HL-60/S4 treated with retinoic acid at 250 ng/mL for 4 days and 3 days (cell line): ENCODE measurements around the gene CCDC192.

Experiments used
- in situ Hi-C: fragments of 300-500 bp; cut with MboI; formaldehyde crosslinking; loops from 2 replicates; pipeline ENCODE4 v1.7.0; 2022; ENCODE audit warnings: low sequenced_read_pairs

CCDC192 gene

DNA sequence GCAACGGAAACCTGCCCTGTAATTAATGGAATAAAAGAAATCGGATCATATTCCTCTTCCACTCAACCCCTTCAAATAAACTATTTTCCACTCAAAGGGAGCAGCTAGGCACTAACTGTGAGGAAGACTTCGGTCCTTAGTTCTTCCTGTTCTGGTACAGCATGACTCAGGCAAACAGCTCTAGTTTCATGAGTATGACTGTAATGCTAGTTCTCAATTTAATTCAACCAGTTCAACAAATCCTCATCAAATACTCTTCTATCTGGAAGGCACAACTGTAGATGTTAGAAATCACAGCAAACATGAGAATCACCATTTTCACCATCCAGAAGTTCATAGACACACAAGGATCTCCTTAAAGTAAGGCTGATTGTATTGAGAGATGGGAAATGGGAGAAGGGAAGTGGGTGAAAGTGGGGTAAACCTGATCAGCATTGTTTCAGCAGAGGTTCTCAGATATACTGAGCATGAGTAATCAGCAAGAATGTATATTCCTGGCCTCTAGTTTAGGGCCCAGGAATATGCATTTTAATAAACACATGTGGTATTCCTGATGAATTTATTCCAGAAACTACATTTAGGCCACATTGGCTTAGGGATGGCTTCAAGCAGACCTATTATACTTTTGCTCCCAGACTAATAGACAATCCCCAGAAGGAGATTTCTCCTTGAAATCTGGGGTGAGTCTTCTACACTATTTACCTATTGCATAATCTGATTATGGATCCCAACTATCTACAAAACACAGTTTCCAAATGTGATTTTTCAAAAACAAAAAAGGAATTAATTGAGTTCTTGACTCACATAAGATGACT lies 239.3 kb downstream of the CCDC192 start:
- in situ Hi-C loops: no loop called here

DNA sequence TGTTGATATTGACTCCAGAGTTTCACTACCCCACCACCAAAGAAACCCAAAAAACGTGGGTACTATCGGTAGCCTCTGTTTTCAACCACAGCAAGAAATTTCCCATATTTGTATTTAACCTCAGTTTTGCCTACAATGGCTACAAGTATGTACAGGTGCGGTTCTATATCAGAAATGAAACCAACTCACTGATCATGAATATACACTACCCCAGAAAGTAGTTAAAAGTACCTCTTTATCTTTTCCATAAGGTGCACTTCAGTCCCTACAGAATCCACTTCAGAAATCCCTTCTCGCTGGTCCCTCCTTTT lies 239.8 kb downstream of the CCDC192 start:
- in situ Hi-C loops: no loop called here

DNA sequence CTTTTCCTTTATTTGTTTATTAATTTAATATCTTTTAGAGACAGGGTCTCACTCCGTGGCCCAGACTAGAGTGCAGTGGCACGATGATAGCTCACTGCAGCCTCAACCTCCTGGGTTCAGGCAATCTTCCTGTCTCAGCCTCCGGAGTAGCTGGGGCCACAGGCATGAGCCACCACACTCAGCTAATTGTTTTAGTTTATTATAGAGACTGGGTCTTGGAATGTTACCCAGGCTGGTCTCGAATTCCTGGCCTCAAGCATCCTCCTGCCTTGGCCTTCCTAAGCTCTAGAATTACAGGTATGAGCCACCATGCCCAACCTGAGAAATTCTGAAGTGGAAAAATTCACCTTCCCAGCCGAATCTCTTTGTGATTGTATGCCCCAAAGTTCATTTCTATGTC lies 240.9 kb downstream of the CCDC192 start:
- in situ Hi-C loops: no loop called here

DNA sequence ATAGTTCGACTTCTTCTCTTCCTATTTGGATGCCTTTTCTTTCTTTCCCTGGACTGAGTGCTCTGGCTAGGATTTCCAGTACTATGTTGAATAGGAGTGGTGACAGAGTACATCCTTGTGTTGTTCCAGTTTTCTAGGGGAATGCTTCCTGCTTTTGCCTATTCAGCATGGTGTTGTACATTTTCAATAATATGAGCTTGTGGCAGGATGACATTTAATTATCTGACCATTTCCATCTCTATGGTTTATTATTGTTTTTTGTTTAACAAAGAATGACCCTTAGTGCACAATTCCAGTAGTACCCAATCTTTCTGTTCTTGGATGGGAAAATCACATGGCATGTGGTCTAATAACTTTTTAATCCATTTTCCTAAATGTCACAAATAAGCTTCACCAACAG lies 244.8 kb downstream of the CCDC192 start:
- in situ Hi-C loops: no loop called here

- in situ Hi-C loops: no loop called here
Observed at GRCh38 chr5:127950707-127951391, 247.7 kb downstream of the CCDC192 start.

- in situ Hi-C loops: no loop called here
Observed at GRCh38 chr5:127951791-127952190, 248.6 kb downstream of the CCDC192 start.

- in situ Hi-C loops: no loop called here
Observed at GRCh38 chr5:127957183-127957582, 254.0 kb downstream of the CCDC192 start.

DNA sequence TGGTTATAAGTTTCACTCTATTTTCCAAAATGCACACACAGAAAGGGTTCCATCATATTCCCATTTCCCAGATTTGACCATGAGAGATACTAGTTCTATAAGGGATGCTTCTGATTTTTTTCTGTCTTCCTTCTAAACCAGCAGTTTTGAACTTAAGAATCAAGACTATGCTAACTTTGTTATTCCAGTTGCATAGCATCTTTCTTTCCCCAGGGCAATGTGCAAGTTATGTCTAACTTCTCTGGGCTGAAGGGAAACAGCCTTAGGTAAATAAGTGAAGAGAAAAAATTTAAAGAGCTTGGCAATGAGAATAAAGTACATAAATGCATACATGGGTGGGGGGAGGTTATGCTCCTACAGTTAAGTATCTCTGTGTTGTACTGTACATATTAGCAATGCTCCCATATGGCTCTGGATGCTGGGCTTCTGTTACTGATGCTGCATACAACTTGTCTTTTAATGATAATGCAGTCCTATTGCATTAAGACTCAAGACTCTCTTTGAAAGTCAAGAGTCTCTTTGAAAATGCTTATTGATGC lies 254.6 kb downstream of the CCDC192 start:
- in situ Hi-C loops: no loop called here

DNA sequence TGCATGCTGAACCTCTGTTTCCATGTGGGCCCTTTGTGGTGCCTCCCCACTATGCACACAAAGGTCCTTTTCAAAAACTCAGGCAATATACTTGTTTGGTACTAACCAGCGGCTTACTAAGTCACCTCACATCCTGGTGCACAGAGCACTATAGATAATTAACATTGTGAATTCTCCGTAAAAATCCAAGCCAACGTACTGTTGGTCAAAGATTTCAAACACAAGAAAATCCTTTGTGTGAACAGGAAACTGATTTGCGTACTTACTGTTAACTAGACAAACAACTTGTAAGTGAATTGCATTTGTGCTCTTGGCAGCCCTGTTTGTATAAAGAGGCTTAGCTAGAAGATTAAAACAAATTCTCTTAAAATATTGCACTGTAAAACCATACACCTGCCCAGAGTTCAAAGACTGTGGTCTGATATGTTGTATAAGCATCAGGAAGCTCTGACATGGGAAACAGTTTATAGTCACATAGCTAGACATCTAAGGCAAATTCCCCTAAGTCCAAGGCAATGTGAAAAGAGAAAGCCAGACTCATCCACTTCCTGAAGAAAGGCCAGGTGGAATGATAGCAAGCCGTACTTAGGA lies 255.3 kb downstream of the CCDC192 start:
- in situ Hi-C loops: no loop called here

DNA sequence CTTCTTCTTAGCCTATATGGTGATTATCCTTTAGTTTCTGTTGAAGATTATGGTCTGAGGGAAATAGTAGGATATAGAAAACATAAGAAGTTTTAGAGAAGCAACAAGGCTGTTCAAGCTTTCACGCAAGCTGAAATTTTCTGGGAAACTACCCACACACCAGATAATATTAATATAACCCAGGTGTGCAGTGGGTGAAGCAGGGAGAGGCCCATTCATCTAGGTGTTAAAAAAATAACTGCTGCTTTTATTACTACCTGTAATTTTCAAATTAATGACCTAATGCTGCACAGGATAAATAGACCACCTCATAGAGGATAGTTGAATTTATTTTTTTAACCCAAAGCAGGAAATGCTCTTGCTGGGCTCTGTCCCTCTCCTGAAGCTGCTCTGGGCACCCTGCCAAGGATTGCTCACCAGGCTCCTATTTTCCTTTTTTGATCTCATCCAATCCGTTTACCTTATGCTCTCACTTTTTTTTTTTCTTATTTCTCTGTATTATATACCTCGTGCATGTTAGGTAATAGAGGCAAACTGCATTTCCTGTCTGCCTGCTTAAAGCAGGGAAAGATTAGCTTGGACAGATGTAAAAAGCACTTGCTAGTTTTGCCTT lies 256.1 kb downstream of the CCDC192 start:
- in situ Hi-C loops: no loop called here

GRCh38 chr5:127960270-127960691 lies 257.1 kb downstream of the CCDC192 start:
- in situ Hi-C loops: no loop called here

- in situ Hi-C loops: no loop called here
Observed at GRCh38 chr5:127961006-127961762, 258.0 kb downstream of the CCDC192 start.

DNA sequence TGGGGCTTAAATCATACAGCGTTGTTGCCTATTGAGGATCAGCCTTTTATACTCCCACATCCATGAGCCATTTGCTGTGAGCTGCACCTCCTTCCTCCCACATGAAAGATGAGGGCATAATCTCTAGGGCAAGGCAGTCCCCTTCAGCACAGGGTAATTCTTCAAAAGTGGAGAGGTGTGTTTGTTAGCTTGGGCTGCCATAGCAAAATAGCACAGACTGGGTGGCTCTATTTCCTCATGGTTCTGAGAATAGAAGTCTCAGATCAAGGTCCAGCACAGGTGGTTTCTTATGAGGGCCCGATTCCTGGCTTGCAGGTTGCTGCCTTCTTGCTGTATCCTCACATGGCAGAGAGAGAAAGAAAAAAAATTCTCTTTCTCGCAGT lies 258.6 kb downstream of the CCDC192 start:
- in situ Hi-C loops: no loop called here

- in situ Hi-C loops: no loop called here
Observed at GRCh38 chr5:127962491-127962890, 259.3 kb downstream of the CCDC192 start.

DNA sequence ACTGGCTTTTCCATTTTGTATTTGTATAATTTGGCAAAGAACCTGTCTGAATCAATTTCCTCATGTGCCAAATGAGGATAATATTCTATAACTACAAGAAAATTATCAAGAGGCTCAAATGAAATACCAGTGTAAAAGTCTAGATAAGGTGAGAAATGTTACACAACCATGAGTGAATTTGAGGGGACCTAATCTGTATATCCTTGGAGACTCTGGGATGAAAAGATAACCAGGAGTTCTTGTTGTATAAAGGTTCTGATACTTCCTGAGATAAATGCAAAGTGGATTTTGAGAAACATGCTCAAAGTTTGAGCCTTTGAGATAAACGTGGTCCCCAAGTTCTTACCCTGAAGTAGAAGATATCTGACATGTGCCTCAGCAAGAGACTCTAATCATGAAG lies 260.0 kb downstream of the CCDC192 start:
- in situ Hi-C loops: no loop called here

DNA sequence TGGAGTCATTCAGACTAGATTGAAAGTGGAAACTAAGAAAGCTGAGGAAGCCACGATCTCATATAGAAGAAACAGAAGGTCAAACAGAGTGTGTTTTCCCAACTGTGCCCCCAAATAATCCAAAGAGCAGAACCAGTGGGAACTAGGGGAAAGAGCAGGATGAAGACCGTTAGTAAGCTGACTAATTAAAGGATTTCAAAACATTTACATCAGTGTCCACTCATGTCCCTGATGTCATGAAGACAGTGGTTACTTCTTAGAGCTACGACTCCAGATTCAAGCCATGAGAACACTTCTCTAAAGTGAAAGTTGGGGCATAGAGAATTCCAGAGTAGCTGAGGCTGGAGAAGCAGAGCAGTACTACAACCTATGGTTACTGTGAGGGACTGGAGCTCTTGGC lies 260.7 kb downstream of the CCDC192 start:
- in situ Hi-C loops: no loop called here

DNA sequence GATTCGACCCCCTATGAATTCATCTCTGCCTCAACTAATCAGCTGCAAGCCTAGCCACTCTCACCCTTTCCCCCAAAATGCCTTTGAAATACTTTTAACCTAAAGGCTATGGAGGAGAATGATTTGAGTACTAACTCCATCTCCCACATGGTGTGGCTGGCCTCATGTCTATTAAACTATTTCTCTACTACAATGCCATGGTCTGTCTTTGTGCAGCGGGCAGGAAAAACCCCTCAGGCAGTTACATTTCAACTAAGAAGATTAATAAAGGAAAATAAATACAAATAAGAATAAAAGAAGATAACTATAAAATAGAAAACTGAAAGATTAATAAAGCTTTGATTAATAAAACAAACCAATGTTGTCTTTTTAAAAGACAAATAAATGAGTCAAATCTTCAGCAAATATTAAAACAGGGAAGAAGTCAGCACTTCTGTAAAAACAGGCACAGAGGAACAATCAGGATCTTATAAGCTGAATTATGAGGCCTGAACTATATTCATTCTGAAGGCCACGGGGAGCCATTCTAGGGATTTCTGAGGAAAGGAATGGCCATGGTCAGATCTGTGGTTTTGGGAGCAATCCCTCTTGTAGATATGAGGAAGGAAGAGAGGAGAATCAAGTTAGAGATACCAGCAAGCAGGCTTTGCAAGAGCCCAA lies 264.3 kb downstream of the CCDC192 start:
- in situ Hi-C loops: no loop called here

- in situ Hi-C loops: no loop called here
Observed at GRCh38 chr5:127967983-127968592, 264.9 kb downstream of the CCDC192 start.

- in situ Hi-C loops: no loop called here
Observed at GRCh38 chr5:127969002-127969401, 265.8 kb downstream of the CCDC192 start.

DNA sequence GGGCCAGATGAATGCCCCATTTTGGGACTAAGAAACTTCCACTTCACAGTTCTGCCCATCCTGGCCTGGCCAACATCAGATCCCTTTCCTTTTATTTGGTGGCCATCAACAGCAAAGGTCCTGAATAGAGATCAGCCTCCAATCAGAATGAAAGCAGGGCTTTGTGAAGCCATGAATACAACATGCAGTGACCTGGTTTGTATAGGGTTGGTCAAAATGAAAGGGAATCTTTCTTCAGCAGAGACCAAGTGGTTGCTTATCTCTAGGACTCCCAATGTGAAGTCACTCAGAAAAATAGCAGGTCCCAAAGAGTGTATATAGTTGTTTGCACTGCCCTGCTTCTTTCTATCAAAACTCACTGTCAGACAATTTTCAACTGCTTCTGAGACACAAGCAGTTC lies 266.5 kb downstream of the CCDC192 start:
- in situ Hi-C loops: no loop called here
